Large intestine (tissue), 3 donors: ENCODE measurements around the gene ZNF619. TPM values are rescaled to one million over a fixed set of nuclear protein-coding genes. Genes with fewer than 3 reads are reported as not detected.

ENCODE experiments used
- DNase-seq, 2 donors: peaks; one replicate each; pipeline versions ENCODE4 v3.0.0 to v3.0.0-alpha.2; 2013
- H3K27ac ChIP-seq: one replicate; pipeline ENCODE4 v1.5.1; 2013; ENCODE audit warnings: low read length
- H3K27me3 ChIP-seq: 2 replicates; pipeline ENCODE4 v1.6.1; 2013; ENCODE audit warnings: low read length; ENCODE audit not compliant: control insufficient read depth, insufficient read depth
- H3K36me3 ChIP-seq: 2 replicates; pipeline ENCODE4 v1.6.1; 2013; ENCODE audit warnings: low read length; ENCODE audit not compliant: control insufficient read depth, insufficient read depth
- H3K4me1 ChIP-seq: one replicate; pipeline ENCODE4 v1.6.1; 2013; ENCODE audit warnings: low read length; ENCODE audit not compliant: control insufficient read depth, insufficient read depth
- H3K4me3 ChIP-seq: one replicate; pipeline ENCODE4 v1.5.1; 2013; ENCODE audit warnings: low read length
- H3K9me3 ChIP-seq: one replicate; pipeline ENCODE4 v1.6.1; 2013; ENCODE audit warnings: mild to moderate bottlenecking, low read depth, low read length, moderate library complexity; ENCODE audit not compliant: control insufficient read depth
- WGBS: methylation state at CpG from one replicate; pipeline ENCODE4 v1.1.5; 2013; ENCODE audit warnings: low lambda C conversion rate; ENCODE audit not compliant: insufficient coverage; 5-methylcytosine and 5-hydroxymethylcytosine counted together
- polyA plus RNA-seq: library from polyadenylated mRNA; unstranded; fragments of 120-200 nt; gene quantifications from one replicate; pipeline ENCODE4 v1.2.1, GENCODE V29; 2013

ZNF619 gene
- polyA plus RNA-seq, 1 donor = 6.1 TPM

DNA sequence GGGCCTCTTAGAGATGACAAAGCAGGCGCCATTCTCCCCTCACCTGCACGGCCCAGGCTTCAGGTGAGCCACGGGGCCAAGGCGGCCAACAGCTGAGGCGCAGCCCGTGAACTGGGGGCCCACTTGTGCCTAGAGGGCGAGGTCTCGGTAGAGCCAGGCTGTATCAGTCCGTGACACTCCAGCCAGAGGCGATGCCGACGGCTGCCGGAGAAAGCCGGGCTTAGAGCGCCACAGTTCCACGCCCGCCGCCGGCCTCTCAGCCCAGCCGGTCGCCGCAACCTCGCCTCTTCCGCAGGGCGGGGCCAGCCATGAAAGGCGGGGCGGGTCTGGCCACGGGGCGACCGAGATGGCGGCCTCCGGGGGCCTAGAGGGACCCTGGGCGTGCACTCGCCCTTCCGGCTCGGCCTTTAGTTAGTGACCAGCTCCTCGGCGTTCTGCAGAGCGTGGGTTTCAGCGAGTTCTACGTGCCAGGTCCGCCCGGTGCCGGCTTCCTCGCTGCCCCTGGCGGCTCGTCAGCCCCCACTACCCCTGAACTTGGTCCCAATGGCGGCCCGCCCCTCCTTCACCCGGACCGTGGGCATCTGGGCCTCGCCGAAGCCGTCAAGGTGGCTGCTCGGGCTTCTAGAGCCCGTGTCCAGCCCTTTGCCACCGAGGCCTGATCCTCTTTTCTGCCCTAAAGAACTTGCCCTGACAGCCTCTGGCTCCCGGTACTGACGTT lies 47.8 kb downstream of the ZNF619 start, which contains the start of gene ZNF621:
Gene ZNF621 (plus strand): TSS at position 393 of the 718 bp plus-strand sequence. CDS start 881 bp downstream, outside the sequence.
- H3K27ac ChIP-seq = peak within 1 kb of the TSS; percentile 86
- H3K9me3 ChIP-seq = peaks cover 2% of the 10 kb centered on the region

GRCh38 chr3:40528426-40528825 lies 51.5 kb downstream of the ZNF619 start:
- Histone ChIP-seq H3K4me3 (no peak overlapping the region), H3K36me3 (peaks cover 46% of the 10 kb centered on the region), H3K4me1 (no peaks in the 10 kb centered on the region), H3K9me3 (peaks cover 2% of the 10 kb centered on the region), H3K27ac (no peak overlapping the region), H3K27me3 (no peaks in the 10 kb centered on the region)
- no peak for DNase-seq
- 100% methylated on average over 1 of the region's 3 CpGs for WGBS

More for the DNA sequence above, 47.8 kb downstream of the ZNF619 start, which contains the start of gene ZNF621:
- DNase-seq = peak; percentile 83 to 94
- no CpG with 5 or more reads among the region's 59 CpGs for WGBS
- peak within 1 kb of the TSS; percentile 97 for H3K4me3 ChIP-seq
- no peaks in the 10 kb centered on the region for H3K27me3 ChIP-seq
- H3K4me1 ChIP-seq = no peaks in the 10 kb centered on the region
- H3K36me3 ChIP-seq = peaks cover 10% of the 10 kb centered on the region

DNA sequence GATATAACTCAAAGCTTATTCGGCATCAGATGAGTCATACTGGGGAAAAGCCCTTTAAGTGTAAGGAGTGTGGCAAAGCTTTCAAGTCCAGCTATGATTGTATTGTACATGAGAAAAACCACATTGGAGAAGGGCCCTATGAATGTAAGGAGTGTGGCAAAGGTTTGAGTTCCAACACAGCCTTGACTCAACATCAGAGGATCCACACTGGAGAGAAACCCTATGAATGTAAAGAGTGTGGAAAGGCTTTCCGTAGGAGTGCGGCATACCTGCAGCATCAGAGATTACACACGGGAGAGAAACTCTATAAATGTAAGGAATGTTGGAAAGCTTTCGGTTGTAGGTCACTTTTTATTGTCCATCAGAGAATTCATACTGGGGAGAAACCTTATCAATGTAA lies 55.3 kb downstream of the ZNF619 start:
- no CpG with 5 or more reads among the region's 5 CpGs for WGBS

GRCh38 chr3:40534283-40534682 lies 57.4 kb downstream of the ZNF619 start:
- DNase-seq = no peak
- H3K36me3 ChIP-seq = peaks cover 65% of the 10 kb centered on the region
- H3K27ac ChIP-seq = no peak overlapping the region
- H3K4me1 ChIP-seq = no peaks in the 10 kb centered on the region
- H3K27me3 ChIP-seq = no peaks in the 10 kb centered on the region
- no peak overlapping the region for H3K4me3 ChIP-seq
- peaks cover 6% of the 10 kb centered on the region for H3K9me3 ChIP-seq

More for the DNA sequence above, 55.3 kb downstream of the ZNF619 start:
- no peaks in the 10 kb centered on the region for H3K9me3 ChIP-seq
- no peak for DNase-seq
- H3K36me3 ChIP-seq = peaks cover 61% of the 10 kb centered on the region
- H3K4me3 ChIP-seq = no peak overlapping the region
- no peak overlapping the region for H3K27ac ChIP-seq
- no peaks in the 10 kb centered on the region for H3K4me1 ChIP-seq
- no peaks in the 10 kb centered on the region for H3K27me3 ChIP-seq

Other genes starting within 250 kb of the ZNF619 start
- 114 TPM for gene EIF1B, start 167.4 kb upstream of the ZNF619 start, polyA plus RNA-seq
- 4.3 TPM for gene ENTPD3, start 89.9 kb upstream of the ZNF619 start, polyA plus RNA-seq
- 1,600 TPM for gene RPL14, start 19.8 kb upstream of the ZNF619 start, polyA plus RNA-seq
- 7.9 TPM for gene ZNF620, start 28.9 kb downstream of the ZNF619 start, polyA plus RNA-seq
- 20.7 TPM for gene ZNF621, start 47.8 kb downstream of the ZNF619 start, polyA plus RNA-seq